ENCODE results near the gene FBXO4.

Gene FBXO4

DNA sequence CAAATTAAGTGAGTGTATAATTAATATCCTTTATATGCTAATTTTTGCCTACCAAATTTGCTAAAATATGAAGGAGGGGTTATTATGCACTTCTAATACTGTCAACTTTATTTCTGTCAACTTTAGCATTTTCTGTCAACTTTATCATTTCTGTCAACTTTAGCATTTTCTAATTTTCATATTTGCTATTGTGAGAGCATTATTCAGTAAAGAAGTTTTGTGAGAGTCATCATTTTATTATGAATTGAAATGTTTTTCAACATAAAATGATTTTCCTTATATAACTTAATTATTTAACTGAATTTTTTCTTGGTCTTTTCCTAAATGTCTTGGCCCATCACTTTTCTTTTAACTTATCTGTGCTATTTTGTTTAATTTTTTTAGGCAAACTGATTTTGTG, 58.2 kb downstream of the FBXO4 start:
- Histone ChIP-seq H2AFZ (ENCODE audit: low read depth, low read length) (no peak overlapping the region), H3K27ac (ENCODE audit: low read length) (no peak overlapping the region), H3K9ac (ENCODE audit: low read depth, low read length) (no peak overlapping the region), H3K36me3 (ENCODE audit: insufficient read depth, low read length) (no peaks in the 10 kb centered on the region), H3K9me3 (ENCODE audit: insufficient read depth, low read length, severe bottlenecking) (no peaks in the 10 kb centered on the region), H3K27me3 (ENCODE audit: insufficient read depth, low read length, poor library complexity) (peaks cover 8% of the 10 kb centered on the region), H3K4me3 (ENCODE audit: low read depth in 1 of 2, low read length in 2 of 2) (no peak overlapping the region), H4K20me1 (ENCODE audit: insufficient read depth, low read length) (no peaks in the 10 kb centered on the region), H3K79me2 (ENCODE audit: insufficient read depth, low read length) (no peaks in the 10 kb centered on the region), H3K4me2 (ENCODE audit: insufficient read depth, low read length) (no peak overlapping the region), H3K4me1 (ENCODE audit: insufficient read depth, low read length) (no peaks in the 10 kb centered on the region)
- DNase-seq (no peak), ATAC-seq (ENCODE audit: insufficient read depth, low read depth) (no peak)
- no peak for TF ChIP-seq EZH2 (IDR thresholded peaks at IDR 0.05; ENCODE audit: borderline replicate concordance, low read depth, low read length, severe bottlenecking)
- TF ChIP-seq, protein P1, sequence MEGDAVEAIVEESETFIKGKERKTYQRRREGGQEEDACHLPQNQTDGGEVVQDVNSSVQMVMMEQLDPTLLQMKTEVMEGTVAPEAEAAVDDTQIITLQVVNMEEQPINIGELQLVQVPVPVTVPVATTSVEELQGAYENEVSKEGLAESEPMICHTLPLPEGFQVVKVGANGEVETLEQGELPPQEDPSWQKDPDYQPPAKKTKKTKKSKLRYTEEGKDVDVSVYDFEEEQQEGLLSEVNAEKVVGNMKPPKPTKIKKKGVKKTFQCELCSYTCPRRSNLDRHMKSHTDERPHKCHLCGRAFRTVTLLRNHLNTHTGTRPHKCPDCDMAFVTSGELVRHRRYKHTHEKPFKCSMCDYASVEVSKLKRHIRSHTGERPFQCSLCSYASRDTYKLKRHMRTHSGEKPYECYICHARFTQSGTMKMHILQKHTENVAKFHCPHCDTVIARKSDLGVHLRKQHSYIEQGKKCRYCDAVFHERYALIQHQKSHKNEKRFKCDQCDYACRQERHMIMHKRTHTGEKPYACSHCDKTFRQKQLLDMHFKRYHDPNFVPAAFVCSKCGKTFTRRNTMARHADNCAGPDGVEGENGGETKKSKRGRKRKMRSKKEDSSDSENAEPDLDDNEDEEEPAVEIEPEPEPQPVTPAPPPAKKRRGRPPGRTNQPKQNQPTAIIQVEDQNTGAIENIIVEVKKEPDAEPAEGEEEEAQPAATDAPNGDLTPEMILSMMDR (IDR thresholded peaks at IDR 0.05; ENCODE audit: borderline replicate concordance, extremely low read depth, low read length, poor library complexity, severe bottlenecking) = no peak

DNA sequence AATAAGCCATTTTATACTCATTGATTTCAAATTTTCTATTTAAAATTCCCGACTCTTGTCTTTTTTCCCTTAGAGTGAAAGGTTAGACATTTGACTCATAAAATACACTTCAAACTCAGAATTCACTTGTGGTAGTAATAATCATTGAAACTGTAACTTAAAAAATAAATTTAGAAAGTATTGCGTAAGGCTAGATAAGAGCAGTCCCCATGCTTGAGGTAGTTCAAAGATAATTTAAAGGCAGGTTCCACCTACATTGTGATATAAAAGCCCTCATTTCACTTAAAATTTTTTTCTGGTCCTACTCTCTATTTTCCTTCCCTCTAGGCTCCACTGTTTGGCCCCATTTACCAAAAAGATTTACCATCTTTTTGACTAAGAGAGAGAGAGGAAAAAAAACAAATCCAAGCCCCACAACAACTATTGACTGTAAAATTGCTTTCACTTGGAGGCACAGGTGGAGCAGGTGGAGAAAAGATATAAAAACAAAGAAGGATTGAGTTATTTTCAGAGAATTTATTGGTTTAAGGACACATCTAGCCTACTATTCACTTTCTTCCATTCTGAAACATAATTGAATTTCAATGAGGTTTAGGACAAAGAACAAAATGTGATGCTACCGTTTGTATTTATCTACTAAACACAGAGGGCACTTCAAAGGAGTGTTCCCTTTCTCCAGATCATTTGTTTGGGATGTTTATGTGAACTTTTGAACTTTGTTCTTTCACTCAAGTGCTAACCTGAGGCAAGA, 61.0 kb downstream of the FBXO4 start:
- H3K27ac ChIP-seq (ENCODE audit: low read length) = no peak overlapping the region
- no peak overlapping the region for H3K4me3 ChIP-seq (ENCODE audit: low read depth in 1 of 2, low read length in 2 of 2)
- no peaks in the 10 kb centered on the region for H3K4me1 ChIP-seq (ENCODE audit: insufficient read depth, low read length)
- H3K9me3 ChIP-seq (ENCODE audit: insufficient read depth, low read length, severe bottlenecking) = no peaks in the 10 kb centered on the region
- no peaks in the 10 kb centered on the region for H3K36me3 ChIP-seq (ENCODE audit: insufficient read depth, low read length)
- H3K79me2 ChIP-seq (ENCODE audit: insufficient read depth, low read length) = no peaks in the 10 kb centered on the region
- DNase-seq (no peak), ATAC-seq (ENCODE audit: insufficient read depth, low read depth) (no peak)
- no peak for TF ChIP-seq EZH2 (IDR thresholded peaks at IDR 0.05; ENCODE audit: borderline replicate concordance, low read depth, low read length, severe bottlenecking)
- TF ChIP-seq, protein P1 (IDR thresholded peaks at IDR 0.05; ENCODE audit: borderline replicate concordance, extremely low read depth, low read length, poor library complexity, severe bottlenecking) = no peak
- peaks cover 8% of the 10 kb centered on the region for H3K27me3 ChIP-seq (ENCODE audit: insufficient read depth, low read length, poor library complexity)
- no peak overlapping the region for H3K9ac ChIP-seq (ENCODE audit: low read depth, low read length)
- H4K20me1 ChIP-seq (ENCODE audit: insufficient read depth, low read length) = no peaks in the 10 kb centered on the region
- no peak overlapping the region for H3K4me2 ChIP-seq (ENCODE audit: insufficient read depth, low read length)
- no peak overlapping the region for H2AFZ ChIP-seq (ENCODE audit: low read depth, low read length)
